ENCODE data around the gene SERINC5. TPM values are rescaled to one million over a fixed set of nuclear protein-coding genes. Genes with fewer than 3 reads are reported as not detected.
A peak's percentile ranks its signal among the peaks of the same experiment; 100 is the strongest.

SERINC5 gene
- total and polyA plus RNA-seq, 3 experiments from 2014 or later = 13.7 to 33.3 (median 32.9) TPM

DNA sequence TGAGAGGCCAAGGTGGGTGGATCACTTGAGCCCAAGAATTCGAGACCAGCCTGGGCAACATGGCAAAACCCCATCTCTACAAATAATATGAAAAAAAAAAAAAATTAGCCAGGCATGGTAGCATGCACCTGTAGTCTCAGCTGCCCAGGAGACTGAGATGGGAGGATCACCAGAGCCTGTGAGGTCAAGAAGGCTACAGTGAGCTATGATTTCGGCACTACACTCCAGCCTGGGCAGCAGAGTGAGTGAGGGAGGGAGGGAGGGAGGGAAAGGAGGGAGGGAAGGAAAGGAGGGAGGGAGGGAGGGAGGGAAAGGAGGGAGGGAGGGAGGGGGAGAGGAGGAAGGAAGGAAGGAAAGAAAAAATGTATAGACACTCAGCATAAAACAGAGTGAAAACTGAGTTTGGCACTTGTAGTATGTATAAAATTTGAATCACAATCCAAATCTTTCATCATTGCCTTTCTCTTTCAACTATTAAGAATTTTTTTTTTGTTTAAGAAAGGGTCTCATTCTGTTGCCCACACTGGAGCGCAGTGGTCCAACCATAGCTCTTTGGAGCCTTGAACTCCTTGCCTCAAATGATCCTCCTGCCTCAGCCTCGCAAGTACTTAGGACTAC, 27.8 kb downstream of the SERINC5 start:
- POLR2A ChIA-PET = no interaction called here

DNA sequence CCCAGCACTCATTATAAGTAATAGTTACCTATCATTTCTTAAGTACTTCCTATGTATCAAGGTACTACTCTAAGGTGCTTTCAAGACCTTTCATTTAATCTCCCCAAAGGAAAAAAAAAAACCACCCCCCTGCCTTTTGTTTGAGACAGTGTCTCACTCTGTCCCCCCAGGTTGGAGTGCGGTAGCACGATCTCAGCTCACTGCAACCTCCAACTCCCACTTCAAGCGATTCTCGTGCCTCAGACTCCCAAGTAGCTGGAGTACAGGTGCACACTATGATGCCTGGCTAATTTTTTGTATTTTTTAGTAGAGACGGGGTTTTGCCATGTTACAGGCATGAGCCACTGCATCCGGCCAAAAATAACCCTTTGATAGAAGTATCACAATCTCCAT, 29.9 kb downstream of the SERINC5 start:
- Mint-ChIP-seq H3K27ac (peak overlapping the region in 3 of 8 donors; percentile 7 to 84 (median 19)), H3K9me3 (no peaks in the 10 kb centered on the region), H3K36me3 (peaks cover 0 to 29% (median 10%) of the 10 kb centered on the region in 3 donors), H3K27me3 (no peaks in the 10 kb centered on the region), H3K4me1 (peaks cover 49 to 68% (median 53%) of the 10 kb centered on the region in 3 donors), H3K4me3 (peak overlapping the region in 1 of 7 donors; percentile 28)
- peaks cover 50% of the 10 kb centered on the region for H3K4me1 ChIP-seq (ENCODE audit: insufficient read depth, low read length)
- ChIA-PET CTCF (no interaction called here), POLR2A (no interaction called here)
- H3K27me3 ChIP-seq (ENCODE audit: insufficient read depth, low read length, poor library complexity, severe bottlenecking) = no peaks in the 10 kb centered on the region
- H3K9me3 ChIP-seq (ENCODE audit: low read length) = no peaks in the 10 kb centered on the region
- no peak overlapping the region for H3K27ac ChIP-seq (ENCODE audit: low read depth, low read length)
- H3K36me3 ChIP-seq (ENCODE audit: insufficient read depth, low read length) = no peaks in the 10 kb centered on the region
- H3K4me3 ChIP-seq (ENCODE audit: low read length) = no peak overlapping the region
- DNase-seq = peak in 1 of 5 donors; percentile 49

More for the DNA sequence above, 27.8 kb downstream of the SERINC5 start:
- peaks cover 51 to 73% (median 56%) of the 10 kb centered on the region in 3 donors for H3K4me1 Mint-ChIP-seq
- no peaks in the 10 kb centered on the region for H3K36me3 ChIP-seq (ENCODE audit: insufficient read depth, low read length)
- peaks cover 0 to 29% (median 8%) of the 10 kb centered on the region in 3 donors for H3K36me3 Mint-ChIP-seq
- H3K27me3 ChIP-seq (ENCODE audit: insufficient read depth, low read length, poor library complexity, severe bottlenecking) = no peaks in the 10 kb centered on the region
- no peak overlapping the region for H3K4me3 Mint-ChIP-seq
- H3K9me3 Mint-ChIP-seq = no peaks in the 10 kb centered on the region
- no peak overlapping the region for H3K27ac ChIP-seq (ENCODE audit: low read depth, low read length)
- peak overlapping the region in 4 of 8 donors; percentile 38 to 60 (median 52) for H3K27ac Mint-ChIP-seq
- no peak overlapping the region for H3K4me3 ChIP-seq (ENCODE audit: low read length)
- H3K27me3 Mint-ChIP-seq = no peaks in the 10 kb centered on the region
- CTCF ChIA-PET = no interaction called here
- no peaks in the 10 kb centered on the region for H3K9me3 ChIP-seq (ENCODE audit: low read length)
- H3K4me1 ChIP-seq (ENCODE audit: insufficient read depth, low read length) = peaks cover 49% of the 10 kb centered on the region
- no peak for DNase-seq

DNA sequence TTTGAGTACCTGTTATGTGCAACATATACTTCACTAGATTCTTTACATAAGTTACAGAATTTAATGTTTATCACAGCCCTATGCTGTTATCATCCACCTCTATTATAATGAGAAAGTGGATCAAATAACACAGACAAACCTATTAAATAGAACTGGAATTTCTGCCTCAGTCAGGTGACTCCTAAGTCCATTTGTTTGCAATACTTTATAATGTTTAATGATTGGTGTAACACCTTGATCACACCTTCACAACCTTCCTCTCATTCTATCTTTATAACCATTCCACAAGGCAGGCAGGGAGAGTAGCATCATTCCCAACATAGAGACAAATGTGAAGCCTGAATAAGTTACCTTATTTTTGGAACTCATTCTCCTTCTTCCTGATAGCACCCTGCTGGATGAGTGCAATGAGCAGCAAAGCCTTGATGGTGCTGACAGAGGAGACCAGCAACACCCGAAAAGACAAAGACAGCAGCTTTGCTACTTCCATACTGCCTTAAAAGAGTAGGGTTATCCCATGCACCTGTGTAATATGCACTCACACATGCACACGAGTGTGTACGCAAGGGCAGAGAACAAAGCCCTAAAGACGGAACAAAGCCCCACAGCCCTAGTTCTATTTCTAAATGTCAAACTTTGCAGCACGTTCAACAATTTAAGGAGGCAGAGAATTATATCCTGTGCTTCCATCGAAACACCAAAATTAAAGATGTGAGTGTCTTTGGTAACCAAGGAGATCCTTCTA, 30.5 kb downstream of the SERINC5 start:
- H3K27me3 ChIP-seq (ENCODE audit: insufficient read depth, low read length, poor library complexity, severe bottlenecking) = no peaks in the 10 kb centered on the region
- Mint-ChIP-seq H3K9me3 (no peaks in the 10 kb centered on the region), H3K27ac (peak overlapping the region in 3 of 8 donors; percentile 24 to 30 (median 25)), H3K4me3 (peak overlapping the region in 1 of 7 donors; percentile 20), H3K36me3 (peaks cover 0 to 33% (median 11%) of the 10 kb centered on the region in 3 donors), H3K27me3 (no peaks in the 10 kb centered on the region), H3K4me1 (peaks cover 47 to 68% (median 53%) of the 10 kb centered on the region in 3 donors)
- ChIA-PET CTCF (interaction anchor here (1.8 kb wide), 1 partner anchor 133 kb away, joined by 4 read pairs; no protein-coding TSS in a partner anchor), POLR2A (interaction anchor here (0.7 kb wide), 2 partner anchors 21 to 215 kb away, joined by 6 to 14 read pairs; no protein-coding TSS in a partner anchor)
- H3K4me1 ChIP-seq (ENCODE audit: insufficient read depth, low read length) = peaks cover 50% of the 10 kb centered on the region
- H3K27ac ChIP-seq (ENCODE audit: low read depth, low read length) = no peak overlapping the region
- no peaks in the 10 kb centered on the region for H3K9me3 ChIP-seq (ENCODE audit: low read length)
- no peak overlapping the region for H3K4me3 ChIP-seq (ENCODE audit: low read length)
- no peaks in the 10 kb centered on the region for H3K36me3 ChIP-seq (ENCODE audit: insufficient read depth, low read length)
- no peak for DNase-seq

DNA sequence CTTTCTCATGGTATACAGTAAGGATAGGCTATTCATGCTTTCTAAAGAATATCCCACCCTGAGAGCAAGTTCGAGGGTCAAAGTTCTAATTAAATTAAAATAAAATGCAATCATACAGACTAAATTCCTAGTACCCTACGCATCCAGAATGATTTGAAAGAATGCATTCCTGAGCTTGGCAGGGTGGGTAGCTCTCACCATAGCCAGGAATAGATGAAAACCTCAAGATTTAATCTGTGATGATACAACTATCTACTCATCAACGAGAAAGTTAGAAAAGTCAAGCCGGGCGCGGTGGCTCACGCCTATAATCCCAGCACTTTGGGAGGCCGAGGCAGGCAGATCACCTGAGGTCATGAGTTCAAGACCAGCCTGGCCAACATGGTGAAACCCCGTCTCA, 32.3 kb downstream of the SERINC5 start:
- no peaks in the 10 kb centered on the region for H3K9me3 Mint-ChIP-seq
- Histone ChIP-seq H3K4me1 (ENCODE audit: insufficient read depth, low read length) (peaks cover 52% of the 10 kb centered on the region), H3K36me3 (ENCODE audit: insufficient read depth, low read length) (no peaks in the 10 kb centered on the region), H3K9me3 (ENCODE audit: low read length) (no peaks in the 10 kb centered on the region), H3K4me3 (ENCODE audit: low read length) (no peak overlapping the region), H3K27me3 (ENCODE audit: insufficient read depth, low read length, poor library complexity, severe bottlenecking) (no peaks in the 10 kb centered on the region), H3K27ac (ENCODE audit: low read depth, low read length) (no peak overlapping the region)
- POLR2A ChIA-PET = no interaction called here
- no peaks in the 10 kb centered on the region for H3K27me3 Mint-ChIP-seq
- peaks cover 50 to 71% (median 56%) of the 10 kb centered on the region in 3 donors for H3K4me1 Mint-ChIP-seq
- no peak overlapping the region for H3K4me3 Mint-ChIP-seq
- no peak for DNase-seq
- peaks cover 0 to 37% (median 15%) of the 10 kb centered on the region in 3 donors for H3K36me3 Mint-ChIP-seq
- peak overlapping the region in 1 of 8 donors; percentile 89 for H3K27ac Mint-ChIP-seq
- CTCF ChIA-PET = interaction anchor here (1.8 kb wide), 1 partner anchor 131 kb away, joined by 4 read pairs; no protein-coding TSS in a partner anchor

DNA sequence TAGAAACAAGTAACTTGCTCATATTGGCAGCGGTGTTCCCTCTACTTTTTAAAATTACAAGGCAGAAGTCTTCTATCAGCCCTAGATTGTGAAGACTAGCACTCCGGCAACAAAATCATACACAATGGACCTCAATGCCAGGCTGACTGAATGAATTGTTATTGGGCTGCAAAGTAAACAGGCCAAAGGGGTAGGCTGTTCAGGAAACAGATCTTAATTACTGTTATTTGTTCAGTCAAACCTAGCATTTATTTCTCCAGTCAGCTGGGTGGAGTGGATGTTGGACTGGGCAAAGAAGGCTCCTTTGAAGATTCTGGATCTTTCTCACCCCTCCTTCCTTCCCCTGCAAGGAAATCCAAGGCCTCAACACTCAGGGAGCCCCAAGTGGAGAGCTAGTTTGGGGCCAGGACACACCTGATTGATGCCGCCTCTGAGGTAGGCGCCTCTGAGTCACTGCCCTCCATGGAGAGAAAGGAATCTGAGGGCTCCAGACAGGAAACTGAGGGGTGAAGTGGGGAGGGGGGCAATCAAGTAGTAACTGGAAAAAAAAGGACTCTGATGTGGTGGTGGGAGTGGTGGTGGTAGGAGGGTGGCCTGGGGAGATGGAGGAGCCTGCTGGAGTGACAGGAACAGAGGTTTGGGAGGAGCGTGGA, 35.5 kb downstream of the SERINC5 start:
- Histone ChIP-seq H3K27ac (ENCODE audit: low read depth, low read length) (no peak overlapping the region), H3K4me3 (ENCODE audit: low read length) (no peak overlapping the region), H3K36me3 (ENCODE audit: insufficient read depth, low read length) (no peaks in the 10 kb centered on the region), H3K27me3 (ENCODE audit: insufficient read depth, low read length, poor library complexity, severe bottlenecking) (no peaks in the 10 kb centered on the region), H3K4me1 (ENCODE audit: insufficient read depth, low read length) (peaks cover 62% of the 10 kb centered on the region), H3K9me3 (ENCODE audit: low read length) (no peaks in the 10 kb centered on the region)
- peaks cover 0 to 36% (median 10%) of the 10 kb centered on the region in 3 donors for H3K36me3 Mint-ChIP-seq
- ChIA-PET CTCF (interaction anchor here (1.6 kb wide), 1 partner anchor 11 kb away, joined by 7 read pairs; no protein-coding TSS in a partner anchor), POLR2A (no interaction called here)
- H3K4me1 Mint-ChIP-seq = peaks cover 58 to 75% (median 67%) of the 10 kb centered on the region in 3 donors
- H3K27me3 Mint-ChIP-seq = no peaks in the 10 kb centered on the region
- DNase-seq = no peak
- peak overlapping the region in 4 of 8 donors; percentile 32 to 79 (median 56) for H3K27ac Mint-ChIP-seq
- no peaks in the 10 kb centered on the region for H3K9me3 Mint-ChIP-seq
- peak overlapping the region in 3 of 7 donors; percentile 8 to 56 (median 45) for H3K4me3 Mint-ChIP-seq

DNA sequence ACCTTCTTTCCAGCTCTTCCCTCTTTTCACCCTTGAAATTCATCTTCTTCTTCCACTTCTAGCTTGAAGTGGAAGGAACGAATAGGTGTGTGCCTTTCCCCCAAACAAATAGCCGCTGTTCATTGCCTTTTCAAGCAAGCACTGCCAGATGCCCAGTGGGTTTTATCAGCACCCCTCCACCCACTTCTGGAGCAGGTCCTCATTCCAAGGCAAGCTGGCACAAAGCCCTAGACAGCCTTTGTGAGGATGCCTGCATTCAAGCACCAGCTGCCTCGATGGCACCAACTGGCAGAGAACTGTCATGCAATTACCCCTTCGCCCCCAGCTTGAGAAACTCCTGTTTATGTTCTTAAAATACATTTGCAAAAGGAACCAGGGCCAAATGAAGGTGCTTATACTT, 36.5 kb downstream of the SERINC5 start:
- no peaks in the 10 kb centered on the region for H3K27me3 Mint-ChIP-seq
- peak overlapping the region in 7 of 8 donors; percentile 35 to 76 (median 56) for H3K27ac Mint-ChIP-seq
- DNase-seq = no peak
- Histone ChIP-seq H3K27ac (ENCODE audit: low read depth, low read length) (no peak overlapping the region), H3K27me3 (ENCODE audit: insufficient read depth, low read length, poor library complexity, severe bottlenecking) (no peaks in the 10 kb centered on the region), H3K4me3 (ENCODE audit: low read length) (no peak overlapping the region), H3K4me1 (ENCODE audit: insufficient read depth, low read length) (peaks cover 70% of the 10 kb centered on the region), H3K9me3 (ENCODE audit: low read length) (no peaks in the 10 kb centered on the region), H3K36me3 (ENCODE audit: insufficient read depth, low read length) (no peaks in the 10 kb centered on the region)
- H3K4me1 Mint-ChIP-seq = peaks cover 59 to 79% (median 73%) of the 10 kb centered on the region in 3 donors
- peak overlapping the region in 5 of 7 donors; percentile 13 to 64 (median 58) for H3K4me3 Mint-ChIP-seq
- H3K36me3 Mint-ChIP-seq = peaks cover 0 to 35% (median 10%) of the 10 kb centered on the region in 3 donors
- POLR2A ChIA-PET = interaction anchor here (1.1 to 4.8 kb wide), 3 partner anchors 9 to 37 kb away, joined by 3 to 31 read pairs (median 5); partner anchors contain the start of gene SERINC5
- CTCF ChIA-PET = interaction anchor here (1.4 to 2.0 kb wide), 3 partner anchors 12 to 27 kb away, joined by 3 to 7 read pairs (median 4); no protein-coding TSS in a partner anchor
- no peaks in the 10 kb centered on the region for H3K9me3 Mint-ChIP-seq

DNA sequence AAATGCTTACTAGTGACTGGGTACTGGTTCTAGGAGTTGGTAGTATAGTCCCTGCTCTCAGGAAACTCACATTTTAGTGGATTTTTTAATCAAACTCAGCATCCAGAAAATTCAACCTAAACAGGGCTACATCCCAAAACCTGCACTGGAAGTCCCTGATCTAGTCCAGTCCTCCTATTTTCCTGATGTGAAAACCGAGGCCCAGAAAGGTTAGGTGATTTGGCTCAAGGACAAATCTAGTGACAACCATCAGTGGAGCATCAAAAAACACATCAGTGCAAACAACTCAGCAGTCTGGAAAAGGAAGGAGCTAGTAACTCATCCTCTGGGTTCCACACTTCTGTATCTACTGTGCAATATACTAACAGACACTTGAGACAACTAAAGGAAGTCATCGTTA, 38.2 kb downstream of the SERINC5 start:
- ChIA-PET CTCF (interaction anchor here (0.6 to 2.0 kb wide), 6 partner anchors 12 to 48 kb away, joined by 3 to 4 read pairs (median 4); partner anchors contain the start of gene SERINC5), POLR2A (interaction anchor here (0.7 to 4.8 kb wide), 3 partner anchors 24 to 38 kb away, joined by 3 to 31 read pairs (median 3); partner anchors contain the start of gene SERINC5)
- Histone ChIP-seq H3K9me3 (ENCODE audit: low read length) (no peaks in the 10 kb centered on the region), H3K4me1 (ENCODE audit: insufficient read depth, low read length) (peaks cover 87% of the 10 kb centered on the region), H3K27me3 (ENCODE audit: insufficient read depth, low read length, poor library complexity, severe bottlenecking) (no peaks in the 10 kb centered on the region), H3K36me3 (ENCODE audit: insufficient read depth, low read length) (no peaks in the 10 kb centered on the region), H3K27ac (ENCODE audit: low read depth, low read length) (no peak overlapping the region), H3K4me3 (ENCODE audit: low read length) (peak overlapping the region; percentile 21)
- Mint-ChIP-seq H3K4me1 (peaks cover 71 to 92% (median 90%) of the 10 kb centered on the region in 3 donors), H3K9me3 (no peaks in the 10 kb centered on the region), H3K36me3 (peaks cover 0 to 35% (median 10%) of the 10 kb centered on the region in 3 donors), H3K27ac (peak overlapping the region; percentile 13 to 88 (median 81)), H3K4me3 (peak overlapping the region in 6 of 7 donors; percentile 13 to 86 (median 69)), H3K27me3 (no peaks in the 10 kb centered on the region)
- DNase-seq = no peak
